AG10803 (cell line): Measurements from ENCODE around the gene PDGFRB.

ENCODE experiments used
- DNase-seq: peaks from one replicate; pipeline ENCODE4 v3.0.0; 2010; ENCODE audit warnings: low read depth
- H3K4me3 ChIP-seq: 2 replicates; pipeline ENCODE4 v1.5.1; 2011; ENCODE audit warnings: mild to moderate bottlenecking, low read length, control low read depth
- TF ChIP-seq, protein P1 (sequence below): conservative IDR thresholded peaks from 2 replicates; pipeline ENCODE4 v1.5.1; 2011; ENCODE audit warnings: mild to moderate bottlenecking, low read length, control low read depth, inconsistent platforms

The PDGFRB gene

GRCh38 chr5:150196514-150196913 is 40.9 kb upstream of the PDGFRB start:
- TF ChIP-seq, protein P1, sequence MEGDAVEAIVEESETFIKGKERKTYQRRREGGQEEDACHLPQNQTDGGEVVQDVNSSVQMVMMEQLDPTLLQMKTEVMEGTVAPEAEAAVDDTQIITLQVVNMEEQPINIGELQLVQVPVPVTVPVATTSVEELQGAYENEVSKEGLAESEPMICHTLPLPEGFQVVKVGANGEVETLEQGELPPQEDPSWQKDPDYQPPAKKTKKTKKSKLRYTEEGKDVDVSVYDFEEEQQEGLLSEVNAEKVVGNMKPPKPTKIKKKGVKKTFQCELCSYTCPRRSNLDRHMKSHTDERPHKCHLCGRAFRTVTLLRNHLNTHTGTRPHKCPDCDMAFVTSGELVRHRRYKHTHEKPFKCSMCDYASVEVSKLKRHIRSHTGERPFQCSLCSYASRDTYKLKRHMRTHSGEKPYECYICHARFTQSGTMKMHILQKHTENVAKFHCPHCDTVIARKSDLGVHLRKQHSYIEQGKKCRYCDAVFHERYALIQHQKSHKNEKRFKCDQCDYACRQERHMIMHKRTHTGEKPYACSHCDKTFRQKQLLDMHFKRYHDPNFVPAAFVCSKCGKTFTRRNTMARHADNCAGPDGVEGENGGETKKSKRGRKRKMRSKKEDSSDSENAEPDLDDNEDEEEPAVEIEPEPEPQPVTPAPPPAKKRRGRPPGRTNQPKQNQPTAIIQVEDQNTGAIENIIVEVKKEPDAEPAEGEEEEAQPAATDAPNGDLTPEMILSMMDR = no peak
- DNase-seq = no peak
- no peak overlapping the region for H3K4me3 ChIP-seq

GRCh38 chr5:150195736-150196485 is 40.3 kb upstream of the PDGFRB start:
- TF ChIP-seq, protein P1 = no peak
- H3K4me3 ChIP-seq = no peak overlapping the region
- no peak for DNase-seq

GRCh38 chr5:150192462-150192861 is 36.8 kb upstream of the PDGFRB start:
- TF ChIP-seq, protein P1 = no peak
- DNase-seq = no peak
- no peak overlapping the region for H3K4me3 ChIP-seq

DNA sequence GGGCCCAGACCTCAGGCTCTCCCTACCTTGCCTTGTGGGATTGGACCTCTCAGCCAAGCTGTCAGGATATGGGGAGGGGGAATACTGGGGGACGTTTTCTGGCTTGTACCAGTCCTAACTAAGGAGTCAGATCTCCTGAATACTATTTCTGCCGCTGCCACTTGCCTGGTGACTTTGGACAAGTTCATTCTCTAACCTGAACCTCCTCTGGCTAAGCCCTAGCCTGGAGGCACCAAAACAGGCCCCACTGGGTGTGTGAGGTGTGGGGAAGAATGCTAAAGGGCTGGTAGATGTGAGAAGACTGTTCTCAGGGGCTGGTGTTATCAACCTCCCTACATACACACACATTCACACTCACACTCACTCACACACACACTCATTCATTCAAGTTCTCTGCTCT is 35.3 kb upstream of the PDGFRB start:
- DNase-seq = no peak
- no peak overlapping the region for H3K4me3 ChIP-seq
- TF ChIP-seq, protein P1 = no peak

DNA sequence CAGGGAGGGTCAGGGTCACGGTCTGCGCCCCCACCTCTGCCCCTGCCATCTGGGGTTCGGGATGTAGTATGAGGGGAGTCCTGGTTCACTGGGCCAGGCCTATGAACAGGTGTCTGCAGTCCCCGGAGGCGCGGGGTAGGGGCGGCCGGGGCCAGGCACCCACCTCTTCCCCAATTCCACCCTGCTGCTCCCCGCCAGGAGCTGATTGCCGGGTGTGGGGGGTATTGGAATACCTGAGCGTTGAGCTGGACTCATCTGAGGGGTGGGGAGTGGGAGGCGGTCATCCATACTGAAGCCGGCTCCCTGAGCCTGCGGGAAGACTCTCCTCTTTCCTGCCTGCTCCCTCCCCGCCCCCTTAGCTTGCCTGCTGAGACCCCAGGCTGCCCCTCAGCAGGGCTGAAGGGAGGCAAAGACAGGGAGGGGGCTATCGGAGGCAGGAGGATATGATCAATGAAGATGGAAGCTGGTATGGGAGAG is 34.9 kb upstream of the PDGFRB start:
- TF ChIP-seq, protein P1 = no peak
- no peak overlapping the region for H3K4me3 ChIP-seq
- no peak for DNase-seq

- no peak for DNase-seq
- TF ChIP-seq, protein P1 = no peak
- H3K4me3 ChIP-seq = no peak within 1 kb of the TSS
Measured at GRCh38 chr5:150189728-150190502, 34.3 kb upstream of the PDGFRB start, which contains the start of gene SLC6A7. SLC6A7 (plus strand) TSS chr5:150190062; CDS start chr5:150190328, 266 bp downstream.
